ENCODE measurements around the gene NTNG2. TPM values are rescaled to one million over a fixed set of nuclear protein-coding genes. Genes with fewer than 3 reads are reported as not detected.

NTNG2 gene
- total RNA-seq, 2 experiments from 2014 or later: 10.9 to 15.6 TPM

GRCh38 chr9:132154863-132155567 lies 6.8 kb upstream of the NTNG2 start:
- no peaks in the 10 kb centered on the region for H3K4me1 Mint-ChIP-seq
- H3K9me3 Mint-ChIP-seq: no peaks in the 10 kb centered on the region
- ATAC-seq (ENCODE audit: low read depth) (no peak), DNase-seq (no peak)
- H3K36me3 Mint-ChIP-seq: no peaks in the 10 kb centered on the region
- POLR2A ChIA-PET: no interaction called here
- no peak overlapping the region for H3K4me3 Mint-ChIP-seq
- H3K27me3 Mint-ChIP-seq: peaks cover 33% of the 10 kb centered on the region
- no peak overlapping the region for H3K27ac Mint-ChIP-seq

- H3K27ac Mint-ChIP-seq: no peak overlapping the region
- H3K4me1 Mint-ChIP-seq: peaks cover 1% of the 10 kb centered on the region
- no peaks in the 10 kb centered on the region for H3K9me3 Mint-ChIP-seq
- ATAC-seq (ENCODE audit: low read depth): no peak
- no peak for DNase-seq
- no peaks in the 10 kb centered on the region for H3K36me3 Mint-ChIP-seq
- peaks cover 34% of the 10 kb centered on the region for H3K27me3 Mint-ChIP-seq
- no peak overlapping the region for H3K4me3 Mint-ChIP-seq
- POLR2A ChIA-PET: no interaction called here
Measured at GRCh38 chr9:132155568-132155895, 6.3 kb upstream of the NTNG2 start.

- Mint-ChIP-seq H3K9me3 (no peaks in the 10 kb centered on the region), H3K4me3 (no peak overlapping the region), H3K36me3 (no peaks in the 10 kb centered on the region), H3K27ac (no peak overlapping the region), H3K27me3 (peaks cover 36% of the 10 kb centered on the region), H3K4me1 (peaks cover 6% of the 10 kb centered on the region)
- no peak for DNase-seq
- no peak for ATAC-seq (ENCODE audit: low read depth)
- POLR2A ChIA-PET: no interaction called here
Measured at GRCh38 chr9:132156262-132156661, 5.6 kb upstream of the NTNG2 start.

- ATAC-seq (ENCODE audit: low read depth): no peak
- Mint-ChIP-seq H3K9me3 (no peaks in the 10 kb centered on the region), H3K4me1 (peaks cover 9% of the 10 kb centered on the region), H3K27ac (no peak overlapping the region), H3K27me3 (peaks cover 39% of the 10 kb centered on the region), H3K4me3 (no peak overlapping the region), H3K36me3 (peaks cover 2% of the 10 kb centered on the region)
- DNase-seq: no peak
- POLR2A ChIA-PET: no interaction called here
Measured at GRCh38 chr9:132157347-132158116, 4.3 kb upstream of the NTNG2 start.

GRCh38 chr9:132160802-132161742 lies 786 bp upstream of the NTNG2 start:
- peak overlapping the region; percentile 98 for H3K4me3 Mint-ChIP-seq
- H3K27ac Mint-ChIP-seq: peak overlapping the region; percentile 88
- ATAC-seq (ENCODE audit: low read depth) (peak; percentile 75), DNase-seq (peak; percentile 66)
- H3K4me1 Mint-ChIP-seq: peaks cover 9% of the 10 kb centered on the region
- peaks cover 54% of the 10 kb centered on the region for H3K27me3 Mint-ChIP-seq
- peaks cover 4% of the 10 kb centered on the region for H3K36me3 Mint-ChIP-seq
- POLR2A ChIA-PET: interaction anchor here (0.5 kb wide), 1 partner anchor 118 kb away, joined by 3 read pairs; no protein-coding TSS in a partner anchor
- no peaks in the 10 kb centered on the region for H3K9me3 Mint-ChIP-seq

- Mint-ChIP-seq H3K36me3 (peaks cover 4% of the 10 kb centered on the region), H3K9me3 (no peaks in the 10 kb centered on the region), H3K27me3 (peaks cover 51% of the 10 kb centered on the region), H3K4me3 (peak overlapping the region; percentile 93), H3K4me1 (peaks cover 9% of the 10 kb centered on the region), H3K27ac (no peak overlapping the region)
- DNase-seq (peak; percentile 45), ATAC-seq (ENCODE audit: low read depth) (no peak)
- POLR2A ChIA-PET: interaction anchor here (0.9 to 1.1 kb wide), 3 partner anchors 73 to 78 kb away, joined by 3 to 5 read pairs (median 3); no protein-coding TSS in a partner anchor
Measured at GRCh38 chr9:132162764-132163456, 1.1 kb downstream of the NTNG2 start.

- H3K27me3 Mint-ChIP-seq: peaks cover 49% of the 10 kb centered on the region
Measured at GRCh38 chr9:132163457-132163875, 1.6 kb downstream of the NTNG2 start.

GRCh38 chr9:132163876-132164603 lies 2.2 kb downstream of the NTNG2 start:
- Mint-ChIP-seq H3K4me1 (peaks cover 9% of the 10 kb centered on the region), H3K36me3 (peaks cover 4% of the 10 kb centered on the region), H3K9me3 (no peaks in the 10 kb centered on the region), H3K27me3 (peaks cover 46% of the 10 kb centered on the region), H3K4me3 (peak overlapping the region; percentile 47), H3K27ac (no peak overlapping the region)
- DNase-seq (no peak), ATAC-seq (ENCODE audit: low read depth) (no peak)
- POLR2A ChIA-PET: interaction anchor here (1.0 kb wide), 1 partner anchor 77 kb away, joined by 3 read pairs; no protein-coding TSS in a partner anchor

More at GRCh38 chr9:132163457-132163875, 1.6 kb downstream of the NTNG2 start:
- no peak overlapping the region for H3K27ac Mint-ChIP-seq
- DNase-seq: peak; percentile 44
- no peaks in the 10 kb centered on the region for H3K9me3 Mint-ChIP-seq
- POLR2A ChIA-PET: interaction anchor here (1.0 kb wide), 1 partner anchor 78 kb away, joined by 3 read pairs; no protein-coding TSS in a partner anchor
- peaks cover 9% of the 10 kb centered on the region for H3K4me1 Mint-ChIP-seq
- no peak for ATAC-seq (ENCODE audit: low read depth)
- H3K4me3 Mint-ChIP-seq: no peak overlapping the region
- peaks cover 4% of the 10 kb centered on the region for H3K36me3 Mint-ChIP-seq

GRCh38 chr9:132164604-132165362 lies 2.9 kb downstream of the NTNG2 start:
- no peak overlapping the region for H3K4me3 Mint-ChIP-seq
- DNase-seq (no peak), ATAC-seq (ENCODE audit: low read depth) (no peak)
- peaks cover 9% of the 10 kb centered on the region for H3K4me1 Mint-ChIP-seq
- peaks cover 4% of the 10 kb centered on the region for H3K36me3 Mint-ChIP-seq
- peaks cover 39% of the 10 kb centered on the region for H3K27me3 Mint-ChIP-seq
- H3K27ac Mint-ChIP-seq: no peak overlapping the region
- H3K9me3 Mint-ChIP-seq: no peaks in the 10 kb centered on the region
- POLR2A ChIA-PET: no interaction called here

- no peaks in the 10 kb centered on the region for H3K9me3 Mint-ChIP-seq
- no peak overlapping the region for H3K27ac Mint-ChIP-seq
- POLR2A ChIA-PET: no interaction called here
- ATAC-seq (ENCODE audit: low read depth) (no peak), DNase-seq (no peak)
- H3K4me1 Mint-ChIP-seq: peaks cover 2% of the 10 kb centered on the region
- peaks cover 34% of the 10 kb centered on the region for H3K27me3 Mint-ChIP-seq
- H3K4me3 Mint-ChIP-seq: no peak overlapping the region
- peaks cover 4% of the 10 kb centered on the region for H3K36me3 Mint-ChIP-seq
Measured at GRCh38 chr9:132166599-132166998, 4.7 kb downstream of the NTNG2 start.

- peaks cover 34% of the 10 kb centered on the region for H3K27me3 Mint-ChIP-seq
- ATAC-seq (ENCODE audit: low read depth) (no peak), DNase-seq (no peak)
- H3K36me3 Mint-ChIP-seq: peaks cover 3% of the 10 kb centered on the region
- no peak overlapping the region for H3K4me3 Mint-ChIP-seq
- POLR2A ChIA-PET: no interaction called here
- H3K27ac Mint-ChIP-seq: no peak overlapping the region
- peaks cover 2% of the 10 kb centered on the region for H3K4me1 Mint-ChIP-seq
- no peaks in the 10 kb centered on the region for H3K9me3 Mint-ChIP-seq
Measured at GRCh38 chr9:132167192-132167591, 5.3 kb downstream of the NTNG2 start.
